Limb (tissue), 2 donors: ENCODE measurements around the gene ARMC3.
A peak's percentile ranks its signal among the peaks of the same experiment; 100 is the strongest.
"Not testable (repeated sequence)": the region's sequence is repeated elsewhere in the genome, so short reads cannot be mapped to it uniquely, and the experiment has no call there.

Experiments used
- DNase-seq, 2 donors: peaks; one replicate each; pipeline ENCODE4 v3.0.0-alpha.2; 2016; ENCODE audit errors: extremely low spot score in 2 of 2

ARMC3 gene, protein sequence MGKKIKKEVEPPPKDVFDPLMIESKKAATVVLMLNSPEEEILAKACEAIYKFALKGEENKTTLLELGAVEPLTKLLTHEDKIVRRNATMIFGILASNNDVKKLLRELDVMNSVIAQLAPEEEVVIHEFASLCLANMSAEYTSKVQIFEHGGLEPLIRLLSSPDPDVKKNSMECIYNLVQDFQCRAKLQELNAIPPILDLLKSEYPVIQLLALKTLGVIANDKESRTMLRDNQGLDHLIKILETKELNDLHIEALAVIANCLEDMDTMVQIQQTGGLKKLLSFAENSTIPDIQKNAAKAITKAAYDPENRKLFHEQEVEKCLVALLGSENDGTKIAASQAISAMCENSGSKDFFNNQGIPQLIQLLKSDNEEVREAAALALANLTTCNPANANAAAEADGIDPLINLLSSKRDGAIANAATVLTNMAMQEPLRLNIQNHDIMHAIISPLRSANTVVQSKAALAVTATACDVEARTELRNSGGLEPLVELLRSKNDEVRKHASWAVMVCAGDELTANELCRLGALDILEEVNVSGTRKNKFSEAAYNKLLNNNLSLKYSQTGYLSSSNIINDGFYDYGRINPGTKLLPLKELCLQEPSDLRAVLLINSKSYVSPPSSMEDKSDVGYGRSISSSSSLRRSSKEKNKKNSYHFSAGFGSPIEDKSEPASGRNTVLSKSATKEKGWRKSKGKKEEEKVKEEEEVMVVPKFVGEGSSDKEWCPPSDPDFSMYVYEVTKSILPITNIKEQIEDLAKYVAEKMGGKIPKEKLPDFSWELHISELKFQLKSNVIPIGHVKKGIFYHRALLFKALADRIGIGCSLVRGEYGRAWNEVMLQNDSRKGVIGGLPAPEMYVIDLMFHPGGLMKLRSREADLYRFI

DNA sequence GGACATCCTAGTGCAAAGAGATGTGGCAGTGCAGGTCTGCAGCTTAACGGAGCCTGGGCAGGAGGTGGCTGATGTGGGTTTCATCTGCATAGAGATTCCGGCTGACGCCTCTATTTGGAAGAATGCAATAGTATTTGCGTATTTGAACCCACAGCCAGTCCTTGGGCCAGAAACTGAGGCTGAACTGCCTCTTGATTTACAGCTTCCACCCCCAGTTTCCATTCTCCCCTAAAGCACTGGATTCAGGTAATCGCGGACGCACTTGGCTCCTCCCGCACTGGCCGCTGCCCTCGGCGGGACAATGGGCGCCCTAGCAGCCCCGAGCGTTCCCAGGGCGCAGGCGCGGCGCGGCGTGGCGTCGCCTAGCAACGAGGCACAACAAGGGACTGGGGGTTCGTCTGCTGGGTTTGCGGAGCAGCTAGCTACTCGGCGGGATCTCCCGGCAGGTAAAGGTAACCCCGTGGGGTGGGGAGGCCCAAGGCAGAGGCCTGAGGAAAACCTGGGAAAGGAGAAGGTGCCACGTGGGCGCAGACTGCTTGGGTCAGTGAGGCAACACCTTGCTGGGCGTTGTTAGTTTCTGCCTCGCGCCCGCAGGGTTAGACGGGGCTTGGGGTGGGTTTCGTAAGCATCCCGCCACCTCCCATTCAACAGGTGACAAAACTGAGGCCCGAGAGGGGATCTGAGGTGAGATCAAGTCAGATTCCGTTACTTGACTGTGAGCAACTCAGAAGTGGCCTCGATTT, at the start of gene ARMC3:
Gene ARMC3, plus strand, starts transcription at position 393 of the 743 bp plus-strand sequence. CDS start 3,944 bp downstream, outside the sequence.
- DNase-seq, result peak; percentile 67 to 87

DNA sequence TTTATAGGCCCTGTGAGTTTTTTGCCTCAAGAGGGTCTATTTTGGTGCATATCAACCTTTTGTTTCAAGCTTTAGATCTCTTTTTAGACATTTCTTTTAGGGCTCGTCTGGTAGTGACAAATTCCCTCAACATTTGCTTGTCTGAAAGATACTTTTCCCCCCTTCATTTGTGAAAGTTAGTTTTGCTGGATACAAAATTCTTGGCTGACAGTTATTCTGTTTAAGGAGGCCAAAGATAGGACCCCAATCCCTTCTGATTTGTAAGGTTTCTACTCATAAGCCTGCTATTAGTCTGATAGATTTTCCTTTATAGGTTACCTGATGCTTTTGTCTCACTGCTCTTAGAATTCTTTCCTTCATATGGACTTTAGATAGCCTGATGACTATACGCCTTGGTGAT, 36.1 kb upstream of the ARMC3 start:
- DNase-seq, result no peak

GRCh38 chr10:22893781-22894180, 34.1 kb upstream of the ARMC3 start:
- no peak for DNase-seq

GRCh38 chr10:22894714-22895113, 33.1 kb upstream of the ARMC3 start:
- DNase-seq, result peak in 1 of 2 donors; percentile 28

- no peak for DNase-seq
Measured at GRCh38 chr10:22895252-22895651, 32.6 kb upstream of the ARMC3 start.

- DNase-seq, result no peak
Measured at GRCh38 chr10:22897371-22897770, 30.5 kb upstream of the ARMC3 start.

GRCh38 chr10:22899307-22899706, 28.5 kb upstream of the ARMC3 start:
- no peak for DNase-seq

DNA sequence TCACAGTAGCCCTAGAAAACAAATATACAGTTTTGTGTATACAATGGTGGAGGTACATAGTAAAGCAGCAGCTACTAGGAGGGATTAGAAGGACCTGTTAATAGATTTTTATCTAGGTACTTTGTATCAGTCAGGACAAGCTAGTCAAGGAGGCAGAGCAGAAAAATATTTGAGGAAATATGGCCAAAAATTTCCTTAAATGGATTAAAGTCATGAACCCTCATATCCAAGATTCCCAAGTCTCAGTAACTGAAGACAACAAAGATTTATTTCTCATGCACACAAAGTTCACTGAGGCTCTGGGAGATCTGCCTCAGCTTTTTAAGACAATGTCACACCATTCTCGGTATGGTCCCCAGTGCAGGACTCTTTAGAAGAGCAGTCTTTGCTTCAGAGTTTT, 28.1 kb upstream of the ARMC3 start:
- no peak for DNase-seq

DNA sequence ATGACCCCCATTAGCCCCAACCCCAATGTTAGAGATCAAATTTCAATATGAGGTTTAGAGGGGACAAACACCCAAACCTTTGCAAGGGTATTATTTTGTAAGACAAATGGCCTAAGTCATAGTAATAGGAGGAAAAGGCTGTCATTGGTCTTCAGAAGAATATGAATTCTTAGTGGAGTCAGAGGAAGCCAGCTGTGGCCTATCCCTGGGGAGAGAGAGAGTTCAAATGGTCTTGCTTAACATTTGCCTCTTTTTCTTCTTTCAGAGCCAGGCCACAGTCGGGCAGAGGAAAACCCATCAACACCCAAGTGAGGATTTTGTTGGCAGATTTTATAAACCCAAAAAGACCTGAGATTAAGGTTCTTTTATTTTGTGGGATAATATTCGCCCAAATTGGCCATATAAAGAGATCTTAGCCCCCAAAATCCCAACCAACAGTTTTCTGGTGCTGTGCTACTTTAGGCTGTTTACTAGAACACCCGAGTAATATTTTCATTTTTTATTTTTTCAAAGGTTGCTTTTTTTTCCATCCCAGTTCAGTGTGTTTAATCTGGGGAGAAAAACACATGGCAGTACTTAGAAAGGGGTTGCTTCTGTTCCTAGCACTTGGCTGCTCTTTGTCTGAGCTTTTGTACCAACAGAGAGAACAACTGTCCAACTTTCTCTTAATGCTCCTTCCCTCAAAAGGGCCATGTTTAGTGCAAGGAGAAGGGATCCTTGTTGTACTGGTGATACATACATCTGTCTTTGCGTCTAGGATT, 26.8 kb upstream of the ARMC3 start:
- no peak for DNase-seq

- DNase-seq, result not testable (repeated sequence)
Measured at GRCh38 chr10:22902147-22902546, 25.7 kb upstream of the ARMC3 start.

DNA sequence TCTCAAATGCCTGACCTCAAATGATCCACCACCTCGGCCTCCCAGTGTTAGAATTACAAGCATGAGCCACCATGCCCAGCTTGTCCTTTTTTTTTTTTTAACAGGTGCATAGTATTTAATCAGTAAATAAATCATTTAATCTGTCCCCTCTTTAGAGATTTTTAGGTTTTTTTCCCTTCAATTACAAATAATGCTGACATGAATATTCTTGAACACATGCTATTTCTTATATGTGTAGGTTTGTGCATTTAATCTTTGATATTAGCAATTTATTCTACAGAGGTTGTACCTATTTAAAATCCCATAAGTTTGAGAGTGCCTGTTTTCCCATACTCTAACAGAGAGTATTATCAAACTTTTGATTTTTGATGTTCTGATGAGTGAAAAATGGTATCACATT, 24.2 kb upstream of the ARMC3 start:
- no peak for DNase-seq

DNA sequence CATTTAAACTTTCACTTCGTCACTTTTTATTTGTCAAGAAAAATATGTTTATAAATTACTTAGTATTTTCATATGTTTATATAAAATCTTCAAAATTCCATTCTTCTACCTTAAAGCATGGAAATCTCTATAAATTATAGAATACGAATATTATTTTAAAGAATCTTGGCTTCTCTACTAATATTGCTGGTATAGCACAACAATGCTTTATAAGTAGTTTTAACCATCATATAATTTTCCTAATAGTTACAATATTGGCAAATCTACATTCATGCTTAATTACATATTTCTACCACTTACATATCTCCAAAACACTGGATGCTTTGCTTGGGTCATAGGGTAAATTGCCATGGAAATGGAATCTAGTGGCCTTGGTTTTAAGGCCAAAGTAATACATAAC, 21.1 kb upstream of the ARMC3 start:
- no peak for DNase-seq

GRCh38 chr10:22908837-22909236, 19.0 kb upstream of the ARMC3 start:
- no peak for DNase-seq

DNA sequence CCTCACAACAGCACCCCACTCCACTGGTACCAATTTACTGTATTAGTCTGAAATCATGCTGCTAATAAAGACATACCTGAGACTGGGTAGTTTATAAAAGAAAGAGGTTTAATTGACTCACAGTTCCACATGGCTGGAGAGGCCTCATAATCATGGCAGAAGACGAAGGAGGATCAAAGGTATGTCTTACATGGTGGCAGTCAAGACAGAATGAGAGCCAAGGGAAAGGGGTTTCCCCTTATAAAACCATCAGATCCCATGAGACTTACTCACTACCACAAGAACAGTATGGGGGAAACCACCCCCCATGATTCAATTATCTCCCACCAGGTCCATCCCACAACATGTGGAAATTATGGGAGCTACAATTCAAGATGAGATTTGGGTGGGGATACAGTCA, 18.2 kb upstream of the ARMC3 start:
- DNase-seq, result not testable (repeated sequence)

DNA sequence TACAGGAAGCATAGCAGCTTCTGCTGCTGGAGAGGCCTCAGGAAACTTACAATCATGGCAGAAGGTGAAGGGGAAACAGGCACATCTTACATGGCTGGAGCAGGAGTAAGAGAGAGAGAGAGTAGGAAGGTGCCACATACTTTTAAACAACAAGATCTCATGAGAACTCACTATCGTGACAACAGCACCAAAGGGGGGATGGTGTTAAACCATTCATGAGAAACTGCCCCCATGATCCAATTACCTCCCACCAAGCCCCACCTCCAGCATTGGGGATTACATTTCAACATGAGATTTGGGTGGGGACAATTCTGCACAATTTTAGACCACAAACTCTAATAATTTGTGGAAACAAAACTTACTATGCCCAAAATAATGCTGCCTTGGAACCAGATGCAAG, 16.8 kb upstream of the ARMC3 start:
- no peak for DNase-seq

DNA sequence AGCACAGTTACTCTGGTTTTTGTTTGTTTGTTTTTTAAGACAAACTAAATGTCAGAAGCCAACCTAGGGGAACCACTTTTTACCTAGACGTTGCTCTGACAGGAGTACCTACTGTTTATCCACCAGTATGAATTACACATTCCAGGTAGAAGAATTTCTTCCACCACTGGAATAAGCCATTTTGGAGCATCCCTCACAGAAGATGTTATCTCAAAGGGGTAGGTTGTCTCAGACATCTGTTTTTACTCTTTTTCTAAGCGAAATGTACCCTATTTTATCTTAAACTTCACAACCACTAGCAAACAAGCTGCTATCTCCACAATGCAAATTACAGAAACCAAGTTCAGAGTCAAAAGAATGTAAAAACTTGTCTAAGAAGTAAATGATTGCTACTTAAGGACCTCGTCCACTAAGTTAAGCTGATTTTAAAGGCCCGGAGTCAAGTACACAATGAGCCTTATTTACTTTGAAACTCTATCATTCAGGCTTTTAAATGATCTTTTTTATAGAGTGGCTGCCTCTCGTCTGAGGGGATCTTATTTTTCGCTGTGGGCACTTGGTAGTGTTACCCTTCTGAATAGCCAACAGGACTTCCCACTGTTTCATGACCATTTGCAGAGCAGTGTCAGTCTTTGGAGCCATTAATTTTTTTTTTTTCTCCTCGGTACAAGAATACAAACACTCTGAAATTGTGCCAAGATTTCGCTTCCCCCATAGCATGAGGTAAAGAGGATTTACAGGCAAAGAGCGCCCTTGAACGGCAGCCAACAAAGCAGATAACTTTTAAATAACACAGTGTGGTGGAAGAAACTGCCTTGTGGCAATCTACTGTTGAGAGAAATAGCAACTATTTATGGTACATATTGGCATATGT, 15.7 kb upstream of the ARMC3 start:
- DNase-seq, result peak in 1 of 2 donors; percentile 58

DNA sequence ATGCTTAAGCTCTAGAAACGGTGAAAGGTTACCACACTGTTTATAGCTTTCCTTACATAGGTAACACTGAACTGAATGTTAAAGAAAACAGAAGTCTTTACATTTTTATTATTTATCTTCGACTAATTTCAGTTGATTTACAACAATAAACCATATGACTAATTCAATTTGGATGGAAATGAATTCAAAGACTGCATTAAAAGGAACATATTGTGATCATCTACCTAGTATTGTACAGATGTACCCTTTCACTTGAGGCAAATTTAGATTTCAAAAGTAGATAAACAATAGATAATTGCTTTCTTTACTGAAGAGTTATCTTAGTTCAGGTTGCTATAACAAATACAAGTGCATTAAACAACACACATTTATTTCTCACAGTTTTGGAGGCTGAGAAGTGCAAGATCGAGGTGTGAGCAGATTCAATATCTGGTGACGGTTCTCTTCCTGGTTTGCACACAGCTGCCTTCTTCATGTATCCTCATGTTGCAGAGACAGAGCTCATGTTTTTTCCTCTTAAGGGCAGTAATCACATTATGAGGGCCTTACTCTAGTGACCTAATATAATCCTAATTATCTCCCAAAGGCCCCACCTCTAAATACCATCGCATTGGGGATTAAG, 15.0 kb upstream of the ARMC3 start:
- DNase-seq, result no peak

GRCh38 chr10:22913474-22914092, 14.3 kb upstream of the ARMC3 start:
- no peak for DNase-seq

DNA sequence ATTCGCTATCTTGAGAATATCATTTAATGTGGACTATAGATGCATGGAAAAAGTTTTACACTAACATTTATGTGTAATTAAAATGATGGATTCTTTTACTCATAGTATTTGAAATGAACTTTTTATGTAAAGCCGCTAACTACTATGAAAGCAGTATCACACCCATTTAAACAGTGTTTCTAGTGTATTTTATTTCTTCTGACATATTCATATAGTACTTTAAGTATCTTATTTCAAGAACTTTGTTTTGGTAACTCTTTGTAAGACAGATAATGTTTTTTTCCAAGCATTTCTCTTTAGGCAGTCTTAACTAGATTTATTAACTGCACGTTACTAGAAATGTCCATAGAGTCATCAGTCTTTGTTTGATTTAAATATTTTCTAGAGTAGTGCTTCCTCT, 12.5 kb upstream of the ARMC3 start:
- DNase-seq, result no peak
